AG09309 (cell line): Measurements from ENCODE around the gene HIBADH.
"Not testable (repeated sequence)": the region's sequence is repeated elsewhere in the genome, so short reads cannot be mapped to it uniquely, and the experiment has no call there.

Experiments used
- DNase-seq: peaks from one replicate; pipeline ENCODE4 v3.0.0-alpha.2; 2010; ENCODE audit warnings: low read depth
- H3K4me3 ChIP-seq: 2 replicates; pipeline ENCODE4 v1.5.1; 2011; ENCODE audit warnings: mild to moderate bottlenecking, low read depth, low read length, moderate library complexity; ENCODE audit not compliant: control insufficient read depth
- TF ChIP-seq, protein P1 (sequence below): IDR thresholded peaks from 2 replicates; pipeline ENCODE4 v1.5.1; 2011; ENCODE audit warnings: mild to moderate bottlenecking, low read depth, low read length, inconsistent platforms; ENCODE audit not compliant: insufficient read depth, control insufficient read depth; ENCODE audit errors: missing control alignments

Gene HIBADH

DNA sequence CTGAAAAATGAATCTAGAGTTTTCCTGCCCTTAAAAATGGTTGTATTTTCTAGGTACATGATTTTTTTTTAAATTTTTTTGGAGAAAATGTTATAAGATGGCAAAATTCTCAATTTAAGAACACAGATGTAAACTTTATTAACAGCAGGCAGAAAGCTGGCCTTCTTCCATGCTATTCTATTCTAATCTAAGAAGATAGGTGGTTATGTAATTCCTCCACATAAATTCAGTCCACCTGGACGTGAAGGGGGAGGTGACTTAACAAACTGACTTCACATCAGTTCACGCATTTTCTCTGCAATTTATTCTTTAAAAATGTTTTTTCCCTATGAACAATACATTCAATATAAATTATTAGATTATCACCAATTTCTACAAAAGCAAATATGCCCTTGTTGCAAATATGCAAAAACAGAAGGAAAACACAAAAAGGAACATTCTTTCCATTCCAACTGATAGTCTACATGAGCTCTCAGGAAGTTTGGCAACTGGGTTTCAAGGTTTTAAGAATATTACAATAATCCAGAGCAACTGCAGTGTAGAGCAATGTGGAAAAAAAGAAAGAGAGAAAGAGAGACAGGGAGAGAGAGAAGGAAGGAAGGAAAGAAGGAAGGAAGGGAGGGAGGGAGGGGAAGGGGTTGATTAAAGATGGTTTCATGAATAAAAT is 76.8 kb downstream of the HIBADH start:
- no peak overlapping the region for H3K4me3 ChIP-seq
- no peak for DNase-seq
- TF ChIP-seq, protein P1, sequence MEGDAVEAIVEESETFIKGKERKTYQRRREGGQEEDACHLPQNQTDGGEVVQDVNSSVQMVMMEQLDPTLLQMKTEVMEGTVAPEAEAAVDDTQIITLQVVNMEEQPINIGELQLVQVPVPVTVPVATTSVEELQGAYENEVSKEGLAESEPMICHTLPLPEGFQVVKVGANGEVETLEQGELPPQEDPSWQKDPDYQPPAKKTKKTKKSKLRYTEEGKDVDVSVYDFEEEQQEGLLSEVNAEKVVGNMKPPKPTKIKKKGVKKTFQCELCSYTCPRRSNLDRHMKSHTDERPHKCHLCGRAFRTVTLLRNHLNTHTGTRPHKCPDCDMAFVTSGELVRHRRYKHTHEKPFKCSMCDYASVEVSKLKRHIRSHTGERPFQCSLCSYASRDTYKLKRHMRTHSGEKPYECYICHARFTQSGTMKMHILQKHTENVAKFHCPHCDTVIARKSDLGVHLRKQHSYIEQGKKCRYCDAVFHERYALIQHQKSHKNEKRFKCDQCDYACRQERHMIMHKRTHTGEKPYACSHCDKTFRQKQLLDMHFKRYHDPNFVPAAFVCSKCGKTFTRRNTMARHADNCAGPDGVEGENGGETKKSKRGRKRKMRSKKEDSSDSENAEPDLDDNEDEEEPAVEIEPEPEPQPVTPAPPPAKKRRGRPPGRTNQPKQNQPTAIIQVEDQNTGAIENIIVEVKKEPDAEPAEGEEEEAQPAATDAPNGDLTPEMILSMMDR = no peak

DNA sequence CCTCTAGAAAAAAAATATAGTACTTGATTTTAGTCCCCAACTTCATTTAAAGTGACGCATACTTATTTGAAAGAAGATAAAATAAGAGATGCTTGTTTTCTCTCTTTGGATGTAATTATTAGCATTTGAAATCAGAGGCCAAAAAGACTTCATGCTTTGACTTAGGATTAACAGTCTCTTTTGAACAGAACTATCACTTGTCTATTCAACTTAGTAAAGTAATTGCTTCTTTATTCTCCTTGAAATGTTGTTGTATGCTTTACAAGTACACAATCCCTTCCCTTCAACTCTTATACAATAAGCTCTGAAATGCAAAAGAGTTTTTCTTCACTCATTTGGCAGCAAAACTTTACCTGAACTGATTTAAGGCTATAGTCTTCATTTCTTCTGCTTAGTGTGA is 80.8 kb downstream of the HIBADH start:
- no peak overlapping the region for H3K4me3 ChIP-seq
- DNase-seq = no peak
- TF ChIP-seq, protein P1 = no peak

DNA sequence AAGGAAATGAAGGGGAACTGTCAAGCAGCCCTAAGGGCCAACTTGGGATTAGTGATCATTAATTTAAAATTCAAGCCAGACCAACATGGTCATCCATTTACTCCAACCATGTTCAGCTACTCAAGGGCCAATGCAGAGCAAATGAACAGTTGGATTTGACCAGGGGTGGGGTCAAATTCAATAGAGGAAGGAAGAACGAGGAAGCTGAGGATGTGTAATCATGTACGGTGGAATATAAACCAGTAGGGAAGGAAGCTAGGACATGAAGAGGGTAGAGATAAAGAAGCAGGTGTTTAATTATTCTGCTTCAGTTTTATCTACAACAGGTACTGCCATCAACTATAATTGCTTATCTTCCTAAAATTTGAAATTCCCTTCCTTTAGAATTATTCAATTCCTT is 81.6 kb downstream of the HIBADH start:
- no peak for DNase-seq
- H3K4me3 ChIP-seq = no peak overlapping the region
- TF ChIP-seq, protein P1 = no peak

- TF ChIP-seq, protein P1 = no peak
- no peak for DNase-seq
- H3K4me3 ChIP-seq = no peak overlapping the region
Measured at GRCh38 chr7:27579565-27579964, 83.1 kb downstream of the HIBADH start.

DNA sequence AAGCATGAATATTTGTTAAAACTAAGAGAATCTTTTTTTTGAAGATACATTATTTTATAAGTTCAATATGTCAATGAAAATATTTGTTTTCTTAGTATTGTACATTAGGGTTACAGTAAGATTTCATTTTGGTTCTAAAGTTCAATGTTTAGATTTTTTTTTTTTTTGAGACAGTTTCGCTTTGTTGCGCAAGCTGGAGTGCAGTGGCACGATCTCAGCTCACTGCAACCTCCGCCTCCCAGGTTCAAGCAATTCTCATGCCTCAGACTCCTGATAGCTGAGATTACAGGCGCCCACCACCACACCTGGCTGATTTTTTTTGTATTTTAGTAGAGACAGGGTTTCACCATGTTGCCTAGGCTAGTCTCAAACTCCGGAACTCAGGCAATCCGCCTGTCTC is 84.5 kb downstream of the HIBADH start:
- not testable (repeated sequence) for DNase-seq, H3K4me3 ChIP-seq

GRCh38 chr7:27576360-27576944 is 86.2 kb downstream of the HIBADH start:
- no peak overlapping the region for H3K4me3 ChIP-seq
- TF ChIP-seq, protein P1 = peak; percentile 39
- peak; percentile 10 for DNase-seq

- TF ChIP-seq, protein P1 = no peak
- no peak for DNase-seq
- H3K4me3 ChIP-seq = no peak overlapping the region
Measured at GRCh38 chr7:27575613-27576012, 87.1 kb downstream of the HIBADH start.
